Measurements from ENCODE around the gene PCTP.

Gene PCTP

GRCh38 chr17:55728361-55728760, 22.5 kb upstream of the PCTP start:
- H4K8ac ChIP-seq (ENCODE audit: low read length): peak overlapping the region; percentile 71
- peak overlapping the region; percentile 75 to 87 for H3K18ac ChIP-seq (ENCODE audit: low read depth in 1 of 2, low read length in 2 of 2)
- 74% methylated on average over 5 of the region's 5 CpGs for WGBS
- DNase-seq: no peak
- no peak overlapping the region for H3K27ac ChIP-seq (ENCODE audit: low read length, poor library complexity, severe bottlenecking)
- no peaks in the 10 kb centered on the region for H3K79me1 ChIP-seq (replicated peaks; ENCODE audit: low read length, poor library complexity, severe bottlenecking)
- peak overlapping the region; percentile 54 for H2BK120ac ChIP-seq (ENCODE audit: low read depth, low read length)
- H3K14ac ChIP-seq (ENCODE audit: low read length in 2 of 2): peak overlapping the region in 1 of 2 experiments; percentile 35
- peak overlapping the region; percentile 85 for H4K91ac ChIP-seq (ENCODE audit: low read length)
- H2BK5ac ChIP-seq (ENCODE audit: low read depth, low read length, poor library complexity, severe bottlenecking): no peak overlapping the region
- H3K36me3 ChIP-seq (ENCODE audit: control insufficient read depth in 1 of 2, insufficient read depth in 2 of 2, low read depth in 1 of 2, low read length in 2 of 2): no peaks in the 10 kb centered on the region
- H2AFZ ChIP-seq (ENCODE audit: low read depth, low read length): no peak overlapping the region
- H2BK12ac ChIP-seq (ENCODE audit: low read length in 2 of 2): peak overlapping the region; percentile 75 to 95
- H3K9ac ChIP-seq (ENCODE audit: low read length): no peak overlapping the region
- H3K27me3 ChIP-seq (ENCODE audit: control insufficient read depth in 1 of 2, insufficient read depth in 1 of 2, low read length in 2 of 2): peaks cover 0 to 32% of the 10 kb centered on the region in 2 experiments
- H2AK5ac ChIP-seq (ENCODE audit: low read length, severe bottlenecking): no peak overlapping the region
- H3K4me2 ChIP-seq (ENCODE audit: low read length, poor library complexity, severe bottlenecking): no peak overlapping the region
- H3K4ac ChIP-seq (ENCODE audit: low read depth in 1 of 2, low read length in 2 of 2): peak overlapping the region; percentile 85 to 91
- H2BK15ac ChIP-seq (ENCODE audit: low read depth, poor library complexity, severe bottlenecking): no peak overlapping the region
- H3K9me3 ChIP-seq (ENCODE audit: control insufficient read depth, low read length): no peaks in the 10 kb centered on the region
- peaks cover 2% of the 10 kb centered on the region for H3K4me1 ChIP-seq (ENCODE audit: control insufficient read depth, insufficient read depth, low read depth, low read length)
- no peak overlapping the region for H3K4me3 ChIP-seq (ENCODE audit: insufficient read depth in 1 of 2, low read depth in 1 of 2, low read length in 2 of 2)
- no peak overlapping the region for H3K23ac ChIP-seq (ENCODE audit: low read length in 2 of 2)

GRCh38 chr17:55728833-55729232, 22.0 kb upstream of the PCTP start:
- no peak overlapping the region for H3K27ac ChIP-seq (ENCODE audit: low read length, poor library complexity, severe bottlenecking)
- H3K4me3 ChIP-seq (ENCODE audit: insufficient read depth in 1 of 2, low read depth in 1 of 2, low read length in 2 of 2): no peak overlapping the region
- no peaks in the 10 kb centered on the region for H3K79me1 ChIP-seq (replicated peaks; ENCODE audit: low read length, poor library complexity, severe bottlenecking)
- DNase-seq: peak; percentile 55
- H3K9me3 ChIP-seq (ENCODE audit: control insufficient read depth, low read length): no peaks in the 10 kb centered on the region
- no peak overlapping the region for H2BK5ac ChIP-seq (ENCODE audit: low read depth, low read length, poor library complexity, severe bottlenecking)
- WGBS: 57% methylated on average over 5 of the region's 5 CpGs
- no peak overlapping the region for H4K91ac ChIP-seq (ENCODE audit: low read length)
- peak overlapping the region; percentile 85 to 91 for H3K4ac ChIP-seq (ENCODE audit: low read depth in 1 of 2, low read length in 2 of 2)
- peak overlapping the region; percentile 77 for H2BK15ac ChIP-seq (ENCODE audit: low read depth, poor library complexity, severe bottlenecking)
- H2AK5ac ChIP-seq (ENCODE audit: low read length, severe bottlenecking): no peak overlapping the region
- H4K8ac ChIP-seq (ENCODE audit: low read length): peak overlapping the region; percentile 71
- no peak overlapping the region for H3K4me2 ChIP-seq (ENCODE audit: low read length, poor library complexity, severe bottlenecking)
- no peaks in the 10 kb centered on the region for H3K36me3 ChIP-seq (ENCODE audit: control insufficient read depth in 1 of 2, insufficient read depth in 2 of 2, low read depth in 1 of 2, low read length in 2 of 2)
- H3K27me3 ChIP-seq (ENCODE audit: control insufficient read depth in 1 of 2, insufficient read depth in 1 of 2, low read length in 2 of 2): peaks cover 0 to 32% of the 10 kb centered on the region in 2 experiments
- no peak overlapping the region for H3K14ac ChIP-seq (ENCODE audit: low read length in 2 of 2)
- peak overlapping the region in 1 of 2 experiments; percentile 95 for H2BK12ac ChIP-seq (ENCODE audit: low read length in 2 of 2)
- H2BK120ac ChIP-seq (ENCODE audit: low read depth, low read length): no peak overlapping the region
- H2AFZ ChIP-seq (ENCODE audit: low read depth, low read length): no peak overlapping the region
- H3K9ac ChIP-seq (ENCODE audit: low read length): no peak overlapping the region
- H3K23ac ChIP-seq (ENCODE audit: low read length in 2 of 2): no peak overlapping the region
- peaks cover 2% of the 10 kb centered on the region for H3K4me1 ChIP-seq (ENCODE audit: control insufficient read depth, insufficient read depth, low read depth, low read length)
- H3K18ac ChIP-seq (ENCODE audit: low read depth in 1 of 2, low read length in 2 of 2): peak overlapping the region; percentile 75 to 87

GRCh38 chr17:55729484-55729883, 21.4 kb upstream of the PCTP start:
- WGBS: no CpG with 5 or more reads among the region's 1 CpG
- Histone ChIP-seq H4K91ac (ENCODE audit: low read length) (no peak overlapping the region), H3K36me3 (ENCODE audit: control insufficient read depth in 1 of 2, insufficient read depth in 2 of 2, low read depth in 1 of 2, low read length in 2 of 2) (no peaks in the 10 kb centered on the region), H2BK15ac (ENCODE audit: low read depth, poor library complexity, severe bottlenecking) (no peak overlapping the region), H3K23ac (ENCODE audit: low read length in 2 of 2) (no peak overlapping the region), H2BK12ac (ENCODE audit: low read length in 2 of 2) (peak overlapping the region in 1 of 2 experiments; percentile 49), H3K9ac (ENCODE audit: low read length) (no peak overlapping the region), H2BK120ac (ENCODE audit: low read depth, low read length) (no peak overlapping the region), H2AK5ac (ENCODE audit: low read length, severe bottlenecking) (no peak overlapping the region), H3K4me1 (ENCODE audit: control insufficient read depth, insufficient read depth, low read depth, low read length) (peaks cover 2% of the 10 kb centered on the region), H3K4ac (ENCODE audit: low read depth in 1 of 2, low read length in 2 of 2) (peak overlapping the region in 1 of 2 experiments; percentile 26), H3K18ac (ENCODE audit: low read depth in 1 of 2, low read length in 2 of 2) (no peak overlapping the region), H3K79me1 (replicated peaks; ENCODE audit: low read length, poor library complexity, severe bottlenecking) (no peaks in the 10 kb centered on the region), H2BK5ac (ENCODE audit: low read depth, low read length, poor library complexity, severe bottlenecking) (no peak overlapping the region), H3K27ac (ENCODE audit: low read length, poor library complexity, severe bottlenecking) (no peak overlapping the region), H3K27me3 (ENCODE audit: control insufficient read depth in 1 of 2, insufficient read depth in 1 of 2, low read length in 2 of 2) (peaks cover 0 to 26% of the 10 kb centered on the region in 2 experiments), H3K14ac (ENCODE audit: low read length in 2 of 2) (no peak overlapping the region), H4K8ac (ENCODE audit: low read length) (no peak overlapping the region), H3K4me2 (ENCODE audit: low read length, poor library complexity, severe bottlenecking) (no peak overlapping the region), H3K9me3 (ENCODE audit: control insufficient read depth, low read length) (no peaks in the 10 kb centered on the region), H2AFZ (ENCODE audit: low read depth, low read length) (no peak overlapping the region), H3K4me3 (ENCODE audit: insufficient read depth in 1 of 2, low read depth in 1 of 2, low read length in 2 of 2) (no peak overlapping the region)
- DNase-seq: no peak

- no CpG with 5 or more reads among the region's 1 CpG for WGBS
- H3K9me3 ChIP-seq (ENCODE audit: control insufficient read depth, low read length): no peaks in the 10 kb centered on the region
- no peak overlapping the region for H4K91ac ChIP-seq (ENCODE audit: low read length)
- H3K4ac ChIP-seq (ENCODE audit: low read depth in 1 of 2, low read length in 2 of 2): no peak overlapping the region
- no peak overlapping the region for H3K14ac ChIP-seq (ENCODE audit: low read length in 2 of 2)
- peaks cover 0 to 19% of the 10 kb centered on the region in 2 experiments for H3K27me3 ChIP-seq (ENCODE audit: control insufficient read depth in 1 of 2, insufficient read depth in 1 of 2, low read length in 2 of 2)
- no peaks in the 10 kb centered on the region for H3K79me1 ChIP-seq (replicated peaks; ENCODE audit: low read length, poor library complexity, severe bottlenecking)
- H3K27ac ChIP-seq (ENCODE audit: low read length, poor library complexity, severe bottlenecking): no peak overlapping the region
- H3K4me3 ChIP-seq (ENCODE audit: insufficient read depth in 1 of 2, low read depth in 1 of 2, low read length in 2 of 2): peak overlapping the region in 1 of 2 experiments; percentile 50
- no peak overlapping the region for H2BK5ac ChIP-seq (ENCODE audit: low read depth, low read length, poor library complexity, severe bottlenecking)
- H3K23ac ChIP-seq (ENCODE audit: low read length in 2 of 2): no peak overlapping the region
- no peak for DNase-seq
- H3K18ac ChIP-seq (ENCODE audit: low read depth in 1 of 2, low read length in 2 of 2): no peak overlapping the region
- peaks cover 2% of the 10 kb centered on the region for H3K4me1 ChIP-seq (ENCODE audit: control insufficient read depth, insufficient read depth, low read depth, low read length)
- no peak overlapping the region for H2BK12ac ChIP-seq (ENCODE audit: low read length in 2 of 2)
- peak overlapping the region; percentile 57 for H3K9ac ChIP-seq (ENCODE audit: low read length)
- H3K36me3 ChIP-seq (ENCODE audit: control insufficient read depth in 1 of 2, insufficient read depth in 2 of 2, low read depth in 1 of 2, low read length in 2 of 2): no peaks in the 10 kb centered on the region
- H2BK15ac ChIP-seq (ENCODE audit: low read depth, poor library complexity, severe bottlenecking): no peak overlapping the region
- no peak overlapping the region for H4K8ac ChIP-seq (ENCODE audit: low read length)
- H2AFZ ChIP-seq (ENCODE audit: low read depth, low read length): no peak overlapping the region
- no peak overlapping the region for H2AK5ac ChIP-seq (ENCODE audit: low read length, severe bottlenecking)
- no peak overlapping the region for H2BK120ac ChIP-seq (ENCODE audit: low read depth, low read length)
- H3K4me2 ChIP-seq (ENCODE audit: low read length, poor library complexity, severe bottlenecking): no peak overlapping the region
These were observed 20.5 kb upstream of the PCTP start for GRCh38 chr17:55730380-55730779.

Data from mesenchymal stem cell (in vitro differentiated cells and primary cell).